Right lobe of liver (tissue), 6 donors: ENCODE data around the gene CIAO1. TPM values are rescaled to one million over a fixed set of nuclear protein-coding genes. Genes with fewer than 3 reads are reported as not detected.
"Not testable (repeated sequence)": the region's sequence is repeated elsewhere in the genome, so short reads cannot be mapped to it uniquely, and the experiment has no call there.

ENCODE experiments used
- ATAC-seq, 4 donors: fragments of 200-7000 bp; cut with Tn5 transposase; one replicate each; pipeline ENCODE4 v1.9.1; 2020; ENCODE audit warnings: mild to moderate bottlenecking in 4 of 4, moderate library complexity in 4 of 4
- DNase-seq, 3 donors: peaks; one replicate each; pipeline ENCODE4 v3.0.0-alpha.2; 2020
- H3K27ac ChIP-seq, 3 donors: fragments of 200-600 bp; one replicate each; pipeline ENCODE4 v1.8.0; 2022
- H3K27me3 ChIP-seq, 2 donors: fragments of 200-600 bp; one replicate each; pipeline ENCODE4 v1.8.0; 2022
- H3K36me3 ChIP-seq, 4 donors: fragments of 200-600 bp; sonication (generic) in 1 of 4; one replicate each; pipeline versions ENCODE4 v1.5.1 to v1.8.0; 2017 to 2022; ENCODE audit warnings: control low read depth in 1 of 4
- H3K4me1 ChIP-seq, 4 donors: fragments of 200-600 bp; sonication (generic) in 1 of 4; one replicate each; pipeline versions ENCODE4 v1.5.1 to v1.8.0; 2017 to 2022; ENCODE audit warnings: control low read depth in 1 of 4
- H3K4me3 ChIP-seq, 3 donors: fragments of 200-600 bp; one replicate each; pipeline ENCODE4 v1.8.0; 2022
- H3K9me3 ChIP-seq, 4 donors: fragments of 200-600 bp; sonication (generic) in 1 of 4; one replicate each; pipeline versions ENCODE4 v1.5.1 to v1.8.0; 2017 to 2022; ENCODE audit warnings: control low read depth in 1 of 4
- POLR2A ChIP-seq: fragments of 450-650 bp; IDR thresholded peaks from one replicate; pipeline ENCODE4 v1.6.1; 2017; ENCODE audit warnings: antibody characterized with exemption, mild to moderate bottlenecking
- WGBS: methylation state at CpG from one replicate; pipeline ENCODE4 v1.1.6; 2018; ENCODE audit warnings: low coverage, low lambda C conversion rate; ENCODE audit not compliant: insufficient coverage; ENCODE audit errors: missing lambda C conversion rate; 5-methylcytosine and 5-hydroxymethylcytosine counted together
- intact Hi-C, 2 donors: fragments of 100-400 bp; cut with DNase I; formaldehyde crosslinking; loops; one replicate each; pipeline versions ENCODE4 v1.11.2 to v1.14.1; 2022
- total RNA-seq, 6 experiments: library from RNA; depleted of rRNA in 2 of 6; stranded (reverse); fragments of >200 nt in 2 of 6; fragmentation: NEBNext Ultra II Directional in 3 of 6; extraction: Animal tissue kit (Norgen Biotek cat#: 25700) in 3 of 6; gene quantifications; one replicate each; pipeline versions ENCODE4 v1.1.0 to v1.2.4, GENCODE V29; 2016 to 2023
- TF ChIP-seq, protein P1 (sequence below), 4 donors: fragments of 200-600 bp in 3 of 4; fragments of 450-650 bp in 1 of 4; IDR thresholded peaks; one replicate each; pipeline versions ENCODE4 v1.5.1 to v1.8.0; 2016 to 2022; ENCODE audit warnings: antibody characterized with exemption in 4 of 4, mild to moderate bottlenecking in 2 of 4
- donor health status: DM: no; HTN: yes; CAD: no.
- donor health status: DM: no; HTN: no; CAD: no.
- donor health status: DM: no; HTN: no; CAD: no.
- donor health status: DM: no; HTN: yes; CAD: no.
- donor health status: DM: no; HTN: yes; CAD: no.

The CIAO1 gene
- total RNA-seq, 6 experiments from 2014 or later: 39.8 to 80.3 (median 45.0) TPM

DNA sequence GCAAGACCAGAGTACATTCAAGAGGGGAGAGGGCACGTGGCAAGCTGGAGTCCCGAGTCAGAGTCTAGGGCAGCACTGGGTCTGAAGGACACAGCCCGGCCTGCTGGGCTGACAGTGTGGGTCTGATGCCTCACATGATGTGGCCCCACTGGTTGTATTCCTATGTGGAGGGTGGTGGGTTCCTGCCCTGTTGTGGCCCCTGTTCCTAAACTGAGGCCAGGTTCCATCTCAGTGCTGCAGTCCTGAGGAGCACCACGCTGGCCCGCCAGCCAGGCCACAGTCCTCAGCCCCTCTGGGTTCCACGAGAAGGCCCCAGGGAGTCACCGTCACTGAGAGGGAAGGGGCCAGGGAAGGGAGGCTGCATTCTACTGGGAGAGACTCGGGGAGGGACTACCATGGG, 13.5 kb upstream of the CIAO1 start:
- Histone ChIP-seq H3K4me3 (no peak overlapping the region), H3K27me3 (no peaks in the 10 kb centered on the region), H3K36me3 (peaks cover 0 to 50% (median 18%) of the 10 kb centered on the region in 4 donors), H3K27ac (peak overlapping the region in 1 of 3 donors; percentile 22), H3K4me1 (peaks cover 0 to 30% (median 7%) of the 10 kb centered on the region in 4 donors), H3K9me3 (no peaks in the 10 kb centered on the region)
- ATAC-seq (no peak), DNase-seq (no peak)
- 93% methylated on average over 5 of the region's 8 CpGs for WGBS
- intact Hi-C loops: no loop called here
- TF ChIP-seq, protein P1, sequence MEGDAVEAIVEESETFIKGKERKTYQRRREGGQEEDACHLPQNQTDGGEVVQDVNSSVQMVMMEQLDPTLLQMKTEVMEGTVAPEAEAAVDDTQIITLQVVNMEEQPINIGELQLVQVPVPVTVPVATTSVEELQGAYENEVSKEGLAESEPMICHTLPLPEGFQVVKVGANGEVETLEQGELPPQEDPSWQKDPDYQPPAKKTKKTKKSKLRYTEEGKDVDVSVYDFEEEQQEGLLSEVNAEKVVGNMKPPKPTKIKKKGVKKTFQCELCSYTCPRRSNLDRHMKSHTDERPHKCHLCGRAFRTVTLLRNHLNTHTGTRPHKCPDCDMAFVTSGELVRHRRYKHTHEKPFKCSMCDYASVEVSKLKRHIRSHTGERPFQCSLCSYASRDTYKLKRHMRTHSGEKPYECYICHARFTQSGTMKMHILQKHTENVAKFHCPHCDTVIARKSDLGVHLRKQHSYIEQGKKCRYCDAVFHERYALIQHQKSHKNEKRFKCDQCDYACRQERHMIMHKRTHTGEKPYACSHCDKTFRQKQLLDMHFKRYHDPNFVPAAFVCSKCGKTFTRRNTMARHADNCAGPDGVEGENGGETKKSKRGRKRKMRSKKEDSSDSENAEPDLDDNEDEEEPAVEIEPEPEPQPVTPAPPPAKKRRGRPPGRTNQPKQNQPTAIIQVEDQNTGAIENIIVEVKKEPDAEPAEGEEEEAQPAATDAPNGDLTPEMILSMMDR (IDR thresholded peaks at IDR 0.05): no peak

DNA sequence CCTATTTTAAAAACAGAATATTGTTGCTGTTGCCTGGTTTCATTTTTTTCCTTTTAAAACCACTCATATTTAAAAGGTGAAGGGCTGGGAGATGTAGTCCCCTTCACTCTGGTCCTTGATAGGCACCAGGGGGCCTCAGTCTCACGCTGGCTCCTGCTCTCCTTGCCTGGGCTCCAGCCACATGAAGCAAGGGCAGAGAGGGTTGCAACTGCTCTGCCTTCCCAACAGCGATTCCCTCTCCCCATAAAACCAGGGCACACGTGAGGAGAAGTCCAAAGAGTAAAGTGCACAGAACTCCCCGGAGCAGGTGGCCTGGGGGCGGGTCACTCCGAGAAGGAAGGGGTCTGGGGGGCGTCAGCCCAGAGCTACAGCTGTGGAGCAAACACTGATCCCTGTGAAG, 13.0 kb upstream of the CIAO1 start:
- peak overlapping the region in 1 of 3 donors; percentile 22 for H3K27ac ChIP-seq
- peak; percentile 63 to 77 (median 70) for ATAC-seq

GRCh38 chr2:96254571-96254970, 11.5 kb upstream of the CIAO1 start:
- no peak for DNase-seq
- WGBS: 73% methylated on average over 8 of the region's 11 CpGs
- peak; percentile 35 to 67 (median 40) for ATAC-seq
- peaks cover 0 to 45% (median 10%) of the 10 kb centered on the region in 4 donors for H3K4me1 ChIP-seq
- intact Hi-C loops: no loop called here
- H3K4me3 ChIP-seq: no peak overlapping the region
- H3K36me3 ChIP-seq: peaks cover 0 to 50% (median 18%) of the 10 kb centered on the region in 4 donors
- no peaks in the 10 kb centered on the region for H3K27me3 ChIP-seq
- no peaks in the 10 kb centered on the region for H3K9me3 ChIP-seq
- H3K27ac ChIP-seq: peak overlapping the region in 2 of 3 donors; percentile 5 to 21
- TF ChIP-seq, protein P1 (IDR thresholded peaks at IDR 0.05): no peak
- TF ChIP-seq POLR2A: no peak

More for the DNA sequence above, 13.0 kb upstream of the CIAO1 start:
- Histone ChIP-seq H3K4me1 (peaks cover 0 to 30% (median 6%) of the 10 kb centered on the region in 4 donors), H3K9me3 (no peaks in the 10 kb centered on the region), H3K4me3 (no peak overlapping the region), H3K27me3 (no peaks in the 10 kb centered on the region), H3K36me3 (peaks cover 0 to 50% (median 18%) of the 10 kb centered on the region in 4 donors)
- no peak for TF ChIP-seq POLR2A
- TF ChIP-seq, protein P1 (IDR thresholded peaks at IDR 0.05): peak in 3 of 4 donors; percentile 38 to 52 (median 41)
- 26% methylated on average over 6 of the region's 7 CpGs for WGBS
- peak in 2 of 3 donors; percentile 44 to 68 for DNase-seq
- intact Hi-C loops: no loop called here

DNA sequence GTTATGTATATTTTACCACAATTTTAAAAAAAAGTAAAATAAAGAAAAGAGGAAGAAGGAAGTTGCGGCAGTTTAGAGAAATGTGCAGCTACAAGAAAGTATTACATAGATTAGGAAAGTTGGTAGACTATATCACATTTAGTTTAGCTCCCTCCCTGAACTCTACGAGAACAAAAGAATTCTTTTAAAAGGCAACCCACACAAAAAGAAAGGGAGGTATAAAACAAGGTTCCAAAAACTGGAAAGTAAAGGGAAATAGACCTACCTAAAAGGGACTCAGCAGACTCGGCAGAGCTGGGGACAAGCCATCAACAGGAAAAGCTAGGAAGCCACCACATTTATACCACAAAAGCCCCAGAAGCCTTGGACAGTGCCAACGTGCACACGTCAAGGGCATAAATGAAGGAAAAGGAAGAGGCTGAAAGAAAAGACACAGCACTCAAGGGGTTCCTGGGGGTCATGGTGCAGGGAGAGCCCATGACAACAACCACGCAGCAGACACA, 9.4 kb upstream of the CIAO1 start:
- Histone ChIP-seq H3K36me3 (peaks cover 0 to 48% (median 18%) of the 10 kb centered on the region in 4 donors), H3K4me1 (peaks cover 0 to 61% (median 26%) of the 10 kb centered on the region in 4 donors), H3K27me3 (no peaks in the 10 kb centered on the region), H3K9me3 (no peaks in the 10 kb centered on the region), H3K4me3 (no peak overlapping the region), H3K27ac (peak overlapping the region in 1 of 3 donors; percentile 87)
- ATAC-seq (no peak), DNase-seq (no peak)
- intact Hi-C loops: no loop called here
- 50% methylated on average over 6 of the region's 6 CpGs for WGBS
- TF ChIP-seq, protein P1 (IDR thresholded peaks at IDR 0.05): no peak
- no peak for TF ChIP-seq POLR2A

- H3K4me3 ChIP-seq, H3K9me3 ChIP-seq, ATAC-seq, H3K27me3 ChIP-seq, intact Hi-C loops, DNase-seq: not testable (repeated sequence)
- WGBS: 51% methylated on average over 3 of the region's 3 CpGs
- Histone ChIP-seq H3K36me3 (peaks cover 0 to 37% (median 15%) of the 10 kb centered on the region in 4 donors), H3K4me1 (peaks cover 0 to 62% (median 33%) of the 10 kb centered on the region in 4 donors), H3K27ac (peak overlapping the region; percentile 16 to 87 (median 29))
These were observed 8.3 kb upstream of the CIAO1 start for GRCh38 chr2:96257744-96258143.
